ENCODE data around the gene FBP1. TPM values are rescaled to one million over a fixed set of nuclear protein-coding genes. Genes with fewer than 3 reads are reported as not detected.

FBP1 gene
- total and polyA plus RNA-seq, 2 donors (not counting 3 experiments of a cell fraction or from before 2014, with no cell fraction given), result 2.5 to 3.8 TPM

GRCh38 chr9:94648185-94648584, 8.9 kb upstream of the FBP1 start:
- POLR2A ChIA-PET, result no interaction called here
- no TSS peak for BruUV-seq (replicated peaks)
- Histone ChIP-seq H3K9ac (replicated peaks; ENCODE audit: extremely low read depth, insufficient read depth, low read length) (no peak overlapping the region), H2AFZ (ENCODE audit: low read depth, low read length) (no peak overlapping the region), H3K79me2 (ENCODE audit: control insufficient read depth, insufficient read depth, low read length) (no peaks in the 10 kb centered on the region), H4K20me1 (replicated peaks; ENCODE audit: control insufficient read depth, extremely low read depth, insufficient read depth, low read length) (no peaks in the 10 kb centered on the region), H3K36me3 (ENCODE audit: control insufficient read depth in 2 of 2, extremely low read depth in 1 of 2, insufficient read depth in 2 of 2, low read length in 2 of 2) (no peaks in the 10 kb centered on the region), H3K9me3 (replicated peaks; ENCODE audit: control insufficient read depth, insufficient read depth, low read length) (no peaks in the 10 kb centered on the region), H3K27ac (ENCODE audit: insufficient read depth, low read depth, low read length) (no peak overlapping the region), H3K27me3 (ENCODE audit: control insufficient read depth in 2 of 2, insufficient read depth in 2 of 2, low read length in 2 of 2) (no peaks in the 10 kb centered on the region), H3K4me3 (replicated peaks in 1 of 3; ENCODE audit: insufficient read depth in 1 of 3, low read depth in 1 of 3, low read length in 3 of 3) (no peak overlapping the region), H3K4me1 (ENCODE audit: control insufficient read depth, extremely low read depth, insufficient read depth, low read length) (no peaks in the 10 kb centered on the region), H3K9me1 (replicated peaks; ENCODE audit: control insufficient read depth, extremely low read depth, insufficient read depth, low read length) (no peaks in the 10 kb centered on the region), H3K4me2 (ENCODE audit: insufficient read depth, low read length) (no peak overlapping the region)
- intact Hi-C loops (cut with micrococcal nuclease) (no loop called here), dilution Hi-C loops (cut with MboI; ENCODE audit: extremely low pct_ligation_motif_present, low sequenced_read_pairs) (no loop called here)
- TF ChIP-seq JUN (IDR thresholded peaks at IDR 0.05; ENCODE audit: borderline replicate concordance, insufficient read depth, insufficient read length, low read depth), result no peak
- TF ChIP-seq CTCF (IDR thresholded peaks at IDR 0.05; ENCODE audit: extremely low read depth in 1 of 2, insufficient read depth in 1 of 2, low read depth in 1 of 2, low read length in 2 of 2), result no peak
- TF ChIP-seq, protein P1, sequence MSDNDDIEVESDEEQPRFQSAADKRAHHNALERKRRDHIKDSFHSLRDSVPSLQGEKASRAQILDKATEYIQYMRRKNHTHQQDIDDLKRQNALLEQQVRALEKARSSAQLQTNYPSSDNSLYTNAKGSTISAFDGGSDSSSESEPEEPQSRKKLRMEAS (IDR thresholded peaks at IDR 0.05; ENCODE audit: insufficient read depth, insufficient read length), result no peak
- no peak for TF ChIP-seq POLR2A (IDR thresholded peaks at IDR 0.05; ENCODE audit: low read depth, low read length)
- no peak for TF ChIP-seq EZH2 (IDR thresholded peaks at IDR 0.05; ENCODE audit: borderline replicate concordance, low read depth, low read length, severe bottlenecking)
- no peak for TF ChIP-seq FOS (IDR thresholded peaks at IDR 0.05; ENCODE audit: borderline replicate concordance, insufficient read depth, low read length)
- no peak for TF ChIP-seq MYC (IDR thresholded peaks at IDR 0.05; ENCODE audit: low read depth, low read length)
- no peak for TF ChIP-seq GATA2 (IDR thresholded peaks at IDR 0.05; ENCODE audit: insufficient read depth, insufficient read length, low read depth, low read length)
- no peak for TF ChIP-seq POLR2AphosphoS5 (IDR thresholded peaks at IDR 0.05; ENCODE audit: insufficient read depth, low read depth, low read length)
- no peak for DNase-seq (ENCODE audit: low read depth, low spot score)
- CTCF ChIA-PET, result interaction anchor here (1.2 to 1.9 kb wide), 3 partner anchors 8 to 480 kb away, joined by 6 to 8 read pairs (median 7); partner anchors contain the start of gene FBP1
- no peak for FAIRE-seq
